ENCODE measurements around the gene MMEL1.
"Not testable (repeated sequence)": the region's sequence is repeated elsewhere in the genome, so short reads cannot be mapped to it uniquely, and the experiment has no call there.

The MMEL1 gene

GRCh38 chr1:2554621-2555387, 78.0 kb downstream of the MMEL1 start:
- DNase-seq: peak; percentile 55

- no peak for DNase-seq
These were observed 78.8 kb downstream of the MMEL1 start for GRCh38 chr1:2553871-2554620.

- not testable (repeated sequence) for DNase-seq
These were observed 79.7 kb downstream of the MMEL1 start for GRCh38 chr1:2553076-2553475.

GRCh38 chr1:2552189-2552588, 80.6 kb downstream of the MMEL1 start:
- no peak for DNase-seq

GRCh38 chr1:2551544-2551943, 81.3 kb downstream of the MMEL1 start:
- not testable (repeated sequence) for DNase-seq

GRCh38 chr1:2550309-2550861, 82.4 kb downstream of the MMEL1 start:
- not testable (repeated sequence) for DNase-seq

GRCh38 chr1:2549367-2550029, 83.3 kb downstream of the MMEL1 start:
- DNase-seq: not testable (repeated sequence)

- DNase-seq: peak; percentile 85
These were observed 84.7 kb downstream of the MMEL1 start for GRCh38 chr1:2548068-2548589.

GRCh38 chr1:2547210-2548067, 85.4 kb downstream of the MMEL1 start:
- DNase-seq: peak; percentile 45

- peak; percentile 91 for DNase-seq
These were observed 86.2 kb downstream of the MMEL1 start for GRCh38 chr1:2546515-2547209.

- DNase-seq: peak; percentile 93
These were observed 86.9 kb downstream of the MMEL1 start for GRCh38 chr1:2545754-2546514.

GRCh38 chr1:2544875-2545640, 87.8 kb downstream of the MMEL1 start:
- DNase-seq: no peak

GRCh38 chr1:2544093-2544874, 88.5 kb downstream of the MMEL1 start:
- DNase-seq: no peak

GRCh38 chr1:2543543-2544092, 89.2 kb downstream of the MMEL1 start:
- DNase-seq: peak; percentile 26

GRCh38 chr1:2542246-2542915, 90.4 kb downstream of the MMEL1 start:
- no peak for DNase-seq

GRCh38 chr1:2541619-2542245, 91.1 kb downstream of the MMEL1 start:
- no peak for DNase-seq

- no peak for DNase-seq
These were observed 91.9 kb downstream of the MMEL1 start for GRCh38 chr1:2540816-2541492.
